Measurements from ENCODE around the gene SMIM43. TPM values are rescaled to one million over a fixed set of nuclear protein-coding genes. Genes with fewer than 3 reads are reported as not detected.
A peak's percentile ranks its signal among the peaks of the same experiment; 100 is the strongest.

SMIM43 gene
- total RNA-seq, 1 donor from 2014 or later, result not detected

- H3K36me3 Mint-ChIP-seq (ENCODE audit: low read depth), result no peaks in the 10 kb centered on the region
- H3K27me3 Mint-ChIP-seq (ENCODE audit: low read depth), result no peaks in the 10 kb centered on the region
- TF ChIP-seq CTCF (IDR thresholded peaks at IDR 0.05), result no peak
- peaks cover 23% of the 10 kb centered on the region for H3K4me1 Mint-ChIP-seq (ENCODE audit: low read depth)
- H3K27ac Mint-ChIP-seq (ENCODE audit: unreplicated experiment), result no peak overlapping the region
- H3K9me3 Mint-ChIP-seq (ENCODE audit: low read depth), result no peaks in the 10 kb centered on the region
- no peak for DNase-seq (ENCODE audit: low spot score)
- no peak overlapping the region for H3K4me3 Mint-ChIP-seq (ENCODE audit: unreplicated experiment)
Observed at GRCh38 chr4:121794505-121795188, 29.7 kb upstream of the SMIM43 start.

- Mint-ChIP-seq H3K4me3 (ENCODE audit: unreplicated experiment) (no peak overlapping the region), H3K27me3 (ENCODE audit: low read depth) (no peaks in the 10 kb centered on the region), H3K9me3 (ENCODE audit: low read depth) (no peaks in the 10 kb centered on the region), H3K4me1 (ENCODE audit: low read depth) (peaks cover 38% of the 10 kb centered on the region), H3K36me3 (ENCODE audit: low read depth) (no peaks in the 10 kb centered on the region), H3K27ac (ENCODE audit: unreplicated experiment) (no peak overlapping the region)
- no peak for DNase-seq (ENCODE audit: low spot score)
- TF ChIP-seq CTCF (IDR thresholded peaks at IDR 0.05), result no peak
Observed at GRCh38 chr4:121792966-121793365, 28.0 kb upstream of the SMIM43 start.

- no peaks in the 10 kb centered on the region for H3K36me3 Mint-ChIP-seq (ENCODE audit: low read depth)
- H3K4me1 Mint-ChIP-seq (ENCODE audit: low read depth), result peaks cover 38% of the 10 kb centered on the region
- H3K27me3 Mint-ChIP-seq (ENCODE audit: low read depth), result no peaks in the 10 kb centered on the region
- no peak overlapping the region for H3K4me3 Mint-ChIP-seq (ENCODE audit: unreplicated experiment)
- no peak for TF ChIP-seq CTCF (IDR thresholded peaks at IDR 0.05)
- no peaks in the 10 kb centered on the region for H3K9me3 Mint-ChIP-seq (ENCODE audit: low read depth)
- no peak for DNase-seq (ENCODE audit: low spot score)
- no peak overlapping the region for H3K27ac Mint-ChIP-seq (ENCODE audit: unreplicated experiment)
Observed at GRCh38 chr4:121791481-121791880, 26.5 kb upstream of the SMIM43 start.

GRCh38 chr4:121790976-121791375, 26.0 kb upstream of the SMIM43 start:
- H3K9me3 Mint-ChIP-seq (ENCODE audit: low read depth), result no peaks in the 10 kb centered on the region
- H3K27ac Mint-ChIP-seq (ENCODE audit: unreplicated experiment), result peak overlapping the region; percentile 2
- H3K36me3 Mint-ChIP-seq (ENCODE audit: low read depth), result no peaks in the 10 kb centered on the region
- no peak overlapping the region for H3K4me3 Mint-ChIP-seq (ENCODE audit: unreplicated experiment)
- no peaks in the 10 kb centered on the region for H3K27me3 Mint-ChIP-seq (ENCODE audit: low read depth)
- DNase-seq (ENCODE audit: low spot score), result no peak
- peaks cover 41% of the 10 kb centered on the region for H3K4me1 Mint-ChIP-seq (ENCODE audit: low read depth)
- TF ChIP-seq CTCF (IDR thresholded peaks at IDR 0.05), result no peak

GRCh38 chr4:121789960-121790829, 25.2 kb upstream of the SMIM43 start:
- no peaks in the 10 kb centered on the region for H3K36me3 Mint-ChIP-seq (ENCODE audit: low read depth)
- no peak for TF ChIP-seq CTCF (IDR thresholded peaks at IDR 0.05)
- H3K4me3 Mint-ChIP-seq (ENCODE audit: unreplicated experiment), result no peak overlapping the region
- H3K27ac Mint-ChIP-seq (ENCODE audit: unreplicated experiment), result peak overlapping the region; percentile 68
- no peaks in the 10 kb centered on the region for H3K27me3 Mint-ChIP-seq (ENCODE audit: low read depth)
- peaks cover 49% of the 10 kb centered on the region for H3K4me1 Mint-ChIP-seq (ENCODE audit: low read depth)
- no peaks in the 10 kb centered on the region for H3K9me3 Mint-ChIP-seq (ENCODE audit: low read depth)
- no peak for DNase-seq (ENCODE audit: low spot score)

Data from chondrocyte (in vitro differentiated cells).